ENCODE results near the gene GABRG3.

GABRG3 gene

DNA sequence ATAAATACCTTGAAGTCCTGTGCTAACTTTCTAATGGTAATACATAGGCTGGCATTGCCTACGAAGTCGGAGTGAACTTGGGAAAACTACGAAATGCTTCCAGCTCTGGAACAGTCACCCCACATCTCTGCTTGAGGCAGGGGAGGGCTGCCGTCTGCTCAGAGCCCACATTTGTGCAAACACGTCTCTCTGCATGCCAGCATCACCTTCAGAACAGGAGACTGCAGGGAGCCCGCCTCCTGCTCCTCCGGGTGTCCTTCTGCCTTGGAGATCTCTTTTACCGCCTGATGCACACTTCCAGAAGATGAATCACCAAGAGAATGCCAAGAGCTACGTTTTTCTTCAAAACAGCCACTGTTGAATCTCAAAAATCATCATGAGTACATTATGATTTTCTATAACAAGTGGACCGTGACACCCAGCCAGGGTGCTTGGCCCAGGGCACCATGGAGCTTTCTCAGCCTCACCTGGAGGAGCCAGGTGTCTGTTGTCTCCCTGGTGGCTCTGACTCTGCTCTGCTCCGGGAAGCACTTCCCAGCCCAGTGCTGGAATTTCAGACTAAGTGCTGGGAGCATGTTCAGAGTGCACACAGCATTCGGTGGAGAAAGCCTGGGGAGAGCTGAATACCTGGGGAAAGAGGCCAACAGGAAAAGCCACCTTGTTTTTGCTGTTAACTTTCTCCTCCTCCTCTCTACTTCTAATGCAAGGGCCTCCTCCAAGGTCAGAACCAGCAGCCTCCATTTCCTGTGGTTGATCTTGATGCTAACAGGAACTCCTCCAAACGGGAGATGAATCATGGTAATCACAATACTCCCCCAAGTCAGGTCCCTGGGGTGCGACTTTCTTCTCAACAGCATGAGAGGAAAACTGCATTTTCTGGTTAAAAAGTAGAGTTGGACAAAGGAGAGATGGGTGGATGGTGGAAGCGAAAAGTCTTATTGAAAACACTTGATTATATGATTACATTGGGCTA lies 467.7 kb downstream of the GABRG3 start:
- TF ChIP-seq CTCF (IDR thresholded peaks at IDR 0.05; ENCODE audit: extremely low read depth, insufficient read depth, missing control alignments): no peak
- in situ Hi-C loops (cut with MboI; ENCODE audit: low pct_unique_long_range_greater_than_20kb, low sequenced_read_pairs, unreplicated experiment): no loop called here
- no peak for DNase-seq (ENCODE audit: low spot score)

- no peak for DNase-seq (ENCODE audit: low spot score)
- in situ Hi-C loops (cut with MboI; ENCODE audit: low pct_unique_long_range_greater_than_20kb, low sequenced_read_pairs, unreplicated experiment): no loop called here
- TF ChIP-seq CTCF (IDR thresholded peaks at IDR 0.05; ENCODE audit: extremely low read depth, insufficient read depth, missing control alignments): no peak
Measured at GRCh38 chr15:27441120-27441519, 470.1 kb downstream of the GABRG3 start.

- DNase-seq (ENCODE audit: low spot score): no peak
- TF ChIP-seq CTCF (IDR thresholded peaks at IDR 0.05; ENCODE audit: extremely low read depth, insufficient read depth, missing control alignments): no peak
- in situ Hi-C loops (cut with MboI; ENCODE audit: low pct_unique_long_range_greater_than_20kb, low sequenced_read_pairs, unreplicated experiment): no loop called here
Measured at GRCh38 chr15:27448234-27448633, 477.3 kb downstream of the GABRG3 start.

- no peak for DNase-seq (ENCODE audit: low spot score)
- TF ChIP-seq CTCF (IDR thresholded peaks at IDR 0.05; ENCODE audit: extremely low read depth, insufficient read depth, missing control alignments): no peak
- in situ Hi-C loops (cut with MboI; ENCODE audit: low pct_unique_long_range_greater_than_20kb, low sequenced_read_pairs, unreplicated experiment): no loop called here
Measured at GRCh38 chr15:27448986-27449385, 478.0 kb downstream of the GABRG3 start.

- in situ Hi-C loops (cut with MboI; ENCODE audit: low pct_unique_long_range_greater_than_20kb, low sequenced_read_pairs, unreplicated experiment): no loop called here
- no peak for DNase-seq (ENCODE audit: low spot score)
- TF ChIP-seq CTCF (IDR thresholded peaks at IDR 0.05; ENCODE audit: extremely low read depth, insufficient read depth, missing control alignments): no peak
Measured at GRCh38 chr15:27449941-27450340, 479.0 kb downstream of the GABRG3 start.

DNA sequence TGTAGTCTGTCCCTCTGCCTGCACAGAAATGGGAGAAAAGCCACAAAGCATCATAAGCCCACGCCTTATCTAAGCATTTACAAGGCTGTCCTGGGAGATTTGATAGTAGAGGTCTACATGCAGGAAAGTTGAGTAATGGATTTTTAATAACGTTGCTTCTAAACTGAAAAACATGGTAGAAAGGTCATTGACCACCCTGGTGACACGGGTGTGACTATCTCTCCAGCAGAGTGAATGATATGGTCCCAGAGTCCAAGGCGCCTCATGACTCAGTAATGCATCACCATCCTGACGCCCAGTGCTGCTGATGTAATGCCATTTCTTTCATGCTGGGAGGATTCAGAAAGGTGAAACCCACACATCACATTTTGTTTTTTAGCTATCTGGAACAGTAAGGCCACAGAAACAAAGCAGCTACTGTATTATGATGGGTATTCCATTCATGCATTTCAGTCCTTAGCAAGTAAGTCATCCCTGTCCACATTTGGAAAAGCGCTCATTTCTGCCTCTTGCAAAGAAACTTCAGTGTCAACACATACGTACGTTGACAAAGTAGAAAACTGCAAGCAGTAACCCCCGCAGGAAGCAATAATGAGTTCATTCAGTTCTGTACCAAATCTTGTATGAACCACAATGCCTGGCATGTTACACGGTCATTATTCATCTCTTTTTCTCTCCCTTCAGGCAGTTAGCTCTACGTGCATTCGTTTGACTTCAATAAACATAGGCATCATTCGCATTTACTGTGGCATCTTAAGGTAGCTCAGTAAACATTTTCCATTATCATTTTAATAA lies 483.5 kb downstream of the GABRG3 start:
- in situ Hi-C loops (cut with MboI; ENCODE audit: low pct_unique_long_range_greater_than_20kb, low sequenced_read_pairs, unreplicated experiment): no loop called here
- DNase-seq (ENCODE audit: low spot score): no peak
- no peak for TF ChIP-seq CTCF (IDR thresholded peaks at IDR 0.05; ENCODE audit: extremely low read depth, insufficient read depth, missing control alignments)
